22Rv1 (cell line): Measurements from ENCODE around the gene LRBA.

Source experiments
- ZFX ChIP-seq: fragments of 450-650 bp; IDR thresholded peaks from 2 replicates; pipeline ENCODE4 v1.6.1; 2017; ENCODE audit warnings: antibody characterized with exemption, borderline replicate concordance
- TF ChIP-seq, protein P1 (sequence below): fragments of 450-650 bp; IDR thresholded peaks from 2 replicates; pipeline ENCODE4 v1.5.1; 2017; ENCODE audit warnings: mild to moderate bottlenecking

DNA sequence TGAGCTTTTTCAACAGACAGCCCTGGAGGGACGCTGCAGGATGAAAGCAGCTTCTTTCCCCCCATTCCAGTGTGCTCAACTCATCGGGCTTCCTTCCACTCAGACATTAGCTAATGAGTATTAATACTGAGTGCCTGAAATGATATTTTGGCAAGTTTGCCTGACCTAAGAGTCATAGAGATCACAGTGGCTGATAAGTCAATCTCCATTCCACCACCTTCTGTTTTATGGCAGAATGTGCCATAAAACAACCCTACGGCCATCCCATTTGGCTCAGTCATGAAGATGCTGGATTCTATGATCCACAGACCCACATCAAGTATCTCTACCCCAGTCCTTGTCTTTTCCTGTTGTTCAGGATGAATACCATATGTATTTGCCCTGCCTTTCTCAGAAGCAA, 481.4 kb downstream of the LRBA start:
- TF ChIP-seq, protein P1, sequence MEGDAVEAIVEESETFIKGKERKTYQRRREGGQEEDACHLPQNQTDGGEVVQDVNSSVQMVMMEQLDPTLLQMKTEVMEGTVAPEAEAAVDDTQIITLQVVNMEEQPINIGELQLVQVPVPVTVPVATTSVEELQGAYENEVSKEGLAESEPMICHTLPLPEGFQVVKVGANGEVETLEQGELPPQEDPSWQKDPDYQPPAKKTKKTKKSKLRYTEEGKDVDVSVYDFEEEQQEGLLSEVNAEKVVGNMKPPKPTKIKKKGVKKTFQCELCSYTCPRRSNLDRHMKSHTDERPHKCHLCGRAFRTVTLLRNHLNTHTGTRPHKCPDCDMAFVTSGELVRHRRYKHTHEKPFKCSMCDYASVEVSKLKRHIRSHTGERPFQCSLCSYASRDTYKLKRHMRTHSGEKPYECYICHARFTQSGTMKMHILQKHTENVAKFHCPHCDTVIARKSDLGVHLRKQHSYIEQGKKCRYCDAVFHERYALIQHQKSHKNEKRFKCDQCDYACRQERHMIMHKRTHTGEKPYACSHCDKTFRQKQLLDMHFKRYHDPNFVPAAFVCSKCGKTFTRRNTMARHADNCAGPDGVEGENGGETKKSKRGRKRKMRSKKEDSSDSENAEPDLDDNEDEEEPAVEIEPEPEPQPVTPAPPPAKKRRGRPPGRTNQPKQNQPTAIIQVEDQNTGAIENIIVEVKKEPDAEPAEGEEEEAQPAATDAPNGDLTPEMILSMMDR, result no peak
- no peak for TF ChIP-seq ZFX
